GM10266 (cell line): ENCODE data around the gene CCDC182.

Source experiments
- DNase-seq: peaks from one replicate; pipeline ENCODE4 v3.0.0; 2012; ENCODE audit errors: extremely low spot score
- TF ChIP-seq, protein P1 (sequence below): IDR thresholded peaks from 2 replicates; pipeline ENCODE4 v1.5.1; 2012; ENCODE audit warnings: mild to moderate bottlenecking, low read depth; ENCODE audit not compliant: control insufficient read depth, insufficient read depth; ENCODE audit errors: missing control alignments

Gene CCDC182

DNA sequence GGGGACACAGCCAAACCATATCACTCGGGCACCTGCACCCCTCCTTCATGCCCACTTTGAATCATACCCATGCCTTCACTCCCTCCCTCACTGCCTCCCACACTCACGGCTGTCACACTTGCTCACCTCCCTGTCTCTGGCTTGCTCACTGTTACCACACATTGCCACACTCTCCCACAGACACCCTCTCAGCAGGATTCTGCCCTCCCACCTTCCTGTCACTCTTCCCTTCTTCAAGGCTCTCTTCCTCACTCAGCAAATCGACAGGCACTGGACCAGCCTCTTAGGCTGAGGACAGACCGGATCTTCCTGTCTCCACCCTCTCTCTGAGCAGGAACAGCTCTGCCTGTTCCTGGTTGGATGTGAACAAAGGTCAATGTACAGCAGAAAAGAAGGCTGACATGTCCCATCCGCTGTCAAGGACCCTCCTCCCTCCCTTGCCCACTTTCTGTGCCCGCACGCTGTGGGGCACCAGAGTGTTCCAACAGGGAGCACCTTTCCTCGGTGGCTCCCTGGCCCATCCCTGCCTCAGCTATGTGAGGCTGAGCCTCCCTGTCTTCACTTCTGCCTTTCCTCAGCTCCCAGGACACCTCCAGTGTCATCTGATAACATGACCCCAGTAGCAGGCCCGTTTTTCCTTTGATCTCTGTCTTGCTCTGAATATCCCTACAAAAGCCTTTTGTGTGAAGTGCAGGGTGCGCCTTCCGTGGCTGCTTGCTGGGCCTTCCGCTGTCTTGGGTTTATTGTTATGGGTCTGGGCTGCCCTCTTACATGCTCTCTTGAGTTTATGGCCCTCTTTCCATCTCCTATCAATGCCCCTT is 47.0 kb downstream of the CCDC182 start:
- TF ChIP-seq, protein P1, sequence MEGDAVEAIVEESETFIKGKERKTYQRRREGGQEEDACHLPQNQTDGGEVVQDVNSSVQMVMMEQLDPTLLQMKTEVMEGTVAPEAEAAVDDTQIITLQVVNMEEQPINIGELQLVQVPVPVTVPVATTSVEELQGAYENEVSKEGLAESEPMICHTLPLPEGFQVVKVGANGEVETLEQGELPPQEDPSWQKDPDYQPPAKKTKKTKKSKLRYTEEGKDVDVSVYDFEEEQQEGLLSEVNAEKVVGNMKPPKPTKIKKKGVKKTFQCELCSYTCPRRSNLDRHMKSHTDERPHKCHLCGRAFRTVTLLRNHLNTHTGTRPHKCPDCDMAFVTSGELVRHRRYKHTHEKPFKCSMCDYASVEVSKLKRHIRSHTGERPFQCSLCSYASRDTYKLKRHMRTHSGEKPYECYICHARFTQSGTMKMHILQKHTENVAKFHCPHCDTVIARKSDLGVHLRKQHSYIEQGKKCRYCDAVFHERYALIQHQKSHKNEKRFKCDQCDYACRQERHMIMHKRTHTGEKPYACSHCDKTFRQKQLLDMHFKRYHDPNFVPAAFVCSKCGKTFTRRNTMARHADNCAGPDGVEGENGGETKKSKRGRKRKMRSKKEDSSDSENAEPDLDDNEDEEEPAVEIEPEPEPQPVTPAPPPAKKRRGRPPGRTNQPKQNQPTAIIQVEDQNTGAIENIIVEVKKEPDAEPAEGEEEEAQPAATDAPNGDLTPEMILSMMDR = no peak
- DNase-seq = no peak

DNA sequence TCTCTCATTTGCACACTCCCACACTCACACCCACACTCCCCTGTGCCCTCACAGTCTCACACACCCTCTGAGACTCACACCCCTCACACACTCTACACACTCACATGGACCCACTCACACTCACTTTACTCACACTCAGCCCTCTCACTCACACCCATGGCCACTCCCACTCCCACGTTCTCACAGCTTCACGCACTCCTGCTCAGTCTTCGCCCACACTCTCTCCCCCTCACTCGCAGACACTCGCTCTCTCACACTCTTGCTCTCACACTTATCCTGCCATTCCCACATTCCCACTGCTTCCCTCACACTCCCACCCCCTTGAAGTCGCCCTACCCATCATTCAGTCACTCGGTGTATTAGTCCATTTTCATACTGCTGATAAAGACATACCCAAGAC is 47.9 kb downstream of the CCDC182 start:
- TF ChIP-seq, protein P1 = no peak
- DNase-seq = no peak

DNA sequence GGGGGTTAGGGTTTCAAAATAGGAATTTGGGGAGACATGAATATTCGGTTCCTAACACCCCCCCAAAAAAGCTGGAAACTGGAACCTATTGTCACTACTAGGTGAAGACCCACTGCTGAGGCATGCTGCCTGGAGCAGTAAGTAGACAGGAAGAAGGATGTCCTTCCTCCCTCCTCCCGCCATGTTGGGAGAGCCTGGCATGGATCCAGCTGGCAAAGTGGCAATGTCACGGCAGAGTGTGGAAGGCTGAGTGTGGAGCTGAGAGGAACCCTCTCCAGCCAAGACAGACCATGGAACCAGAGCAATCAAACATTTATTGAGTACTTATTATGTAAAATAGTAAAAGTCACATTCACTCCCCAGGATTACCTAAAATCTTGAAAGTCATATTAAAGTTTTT is 49.0 kb downstream of the CCDC182 start:
- no peak for DNase-seq
- TF ChIP-seq, protein P1 = no peak
